OCI-LY3 (cell line): Measurements from ENCODE around the gene NAV2.

Experiments used
- EZH2phosphoT487 ChIP-seq: fragments of 200-600 bp; shearing (Covaris generic); IDR thresholded peaks from 2 replicates; pipeline ENCODE4 v1.6.1; 2018; ENCODE audit warnings: antibody characterized with exemption, mixed run types, low read depth
- TF ChIP-seq, protein P1 (sequence below): fragments of 200-600, 300-600 bp; sonication (generic); IDR thresholded peaks from 2 replicates; pipeline ENCODE4 v1.5.1; 2014; ENCODE audit warnings: antibody characterized with exemption, low read length, low read depth

GRCh38 chr11:19982774-19983495 lies 270.3 kb downstream of the NAV2 start:
- TF ChIP-seq, protein P1, sequence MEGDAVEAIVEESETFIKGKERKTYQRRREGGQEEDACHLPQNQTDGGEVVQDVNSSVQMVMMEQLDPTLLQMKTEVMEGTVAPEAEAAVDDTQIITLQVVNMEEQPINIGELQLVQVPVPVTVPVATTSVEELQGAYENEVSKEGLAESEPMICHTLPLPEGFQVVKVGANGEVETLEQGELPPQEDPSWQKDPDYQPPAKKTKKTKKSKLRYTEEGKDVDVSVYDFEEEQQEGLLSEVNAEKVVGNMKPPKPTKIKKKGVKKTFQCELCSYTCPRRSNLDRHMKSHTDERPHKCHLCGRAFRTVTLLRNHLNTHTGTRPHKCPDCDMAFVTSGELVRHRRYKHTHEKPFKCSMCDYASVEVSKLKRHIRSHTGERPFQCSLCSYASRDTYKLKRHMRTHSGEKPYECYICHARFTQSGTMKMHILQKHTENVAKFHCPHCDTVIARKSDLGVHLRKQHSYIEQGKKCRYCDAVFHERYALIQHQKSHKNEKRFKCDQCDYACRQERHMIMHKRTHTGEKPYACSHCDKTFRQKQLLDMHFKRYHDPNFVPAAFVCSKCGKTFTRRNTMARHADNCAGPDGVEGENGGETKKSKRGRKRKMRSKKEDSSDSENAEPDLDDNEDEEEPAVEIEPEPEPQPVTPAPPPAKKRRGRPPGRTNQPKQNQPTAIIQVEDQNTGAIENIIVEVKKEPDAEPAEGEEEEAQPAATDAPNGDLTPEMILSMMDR, result no peak
- no peak for TF ChIP-seq EZH2phosphoT487
